Activated T-cell treated with anti-CD3 and anti-CD28 coated beads for 24 hours (primary cell): ENCODE measurements around the gene OR10A7.
"Not testable (repeated sequence)": the region's sequence is repeated elsewhere in the genome, so short reads cannot be mapped to it uniquely, and the experiment has no call there.

ENCODE experiments used
- DNase-seq: peaks from one replicate; pipeline ENCODE4 v3.0.0-alpha.2; 2020; ENCODE audit warnings: low read depth

OR10A7 gene

GRCh38 chr12:55220725-55221124, at the start of gene OR10A7:
Gene OR10A7 (plus strand): TSS chr12:55221025. CDS start chr12:55221025, 0 bp downstream.
- DNase-seq, result no peak

GRCh38 chr12:55171445-55171844, 49.4 kb upstream of the OR10A7 start:
- no peak for DNase-seq

GRCh38 chr12:55171846-55172245, 49.0 kb upstream of the OR10A7 start:
- DNase-seq, result not testable (repeated sequence)

GRCh38 chr12:55172686-55173085, 48.1 kb upstream of the OR10A7 start:
- DNase-seq, result no peak

- DNase-seq, result no peak
Measured at GRCh38 chr12:55173456-55173855, 47.4 kb upstream of the OR10A7 start.

GRCh38 chr12:55188573-55188972, 32.3 kb upstream of the OR10A7 start:
- DNase-seq, result no peak

GRCh38 chr12:55188974-55189556, 31.8 kb upstream of the OR10A7 start:
- DNase-seq, result peak; percentile 40

- DNase-seq, result no peak
Measured at GRCh38 chr12:55194382-55194781, 26.4 kb upstream of the OR10A7 start.

- no peak for DNase-seq
Measured at GRCh38 chr12:55226523-55226922, 5.7 kb downstream of the OR10A7 start.

GRCh38 chr12:55227643-55228042, 6.8 kb downstream of the OR10A7 start:
- DNase-seq, result no peak

GRCh38 chr12:55244309-55244708, 23.5 kb downstream of the OR10A7 start, which contains the start of gene OR6C74:
Gene OR6C74 (plus strand): TSS chr12:55244609. CDS start chr12:55247288, 2,679 bp downstream.
- DNase-seq, result no peak

- no peak for DNase-seq
Measured at GRCh38 chr12:55246159-55246558, 25.3 kb downstream of the OR10A7 start.

GRCh38 chr12:55250944-55251343, 30.1 kb downstream of the OR10A7 start:
- no peak for DNase-seq

- no peak for DNase-seq
Measured at GRCh38 chr12:55253281-55253680, 32.5 kb downstream of the OR10A7 start.

- DNase-seq, result no peak
Measured at GRCh38 chr12:55256831-55257230, 36.0 kb downstream of the OR10A7 start.

GRCh38 chr12:55258303-55258702, 37.5 kb downstream of the OR10A7 start:
- no peak for DNase-seq
